Gastrocnemius medialis (tissue), 4 donors: ENCODE data around the gene SLC29A3. TPM values are rescaled to one million over a fixed set of nuclear protein-coding genes. Genes with fewer than 3 reads are reported as not detected.
"Not testable (repeated sequence)": the region's sequence is repeated elsewhere in the genome, so short reads cannot be mapped to it uniquely, and the experiment has no call there.

Experiments
- ATAC-seq, 2 donors: fragments of 150-250 bp; one replicate each; pipeline ENCODE4 v1.9.1; 2016
- DNase-seq, 2 donors: peaks; one replicate each; pipeline ENCODE4 v3.0.0-alpha.2; 2019
- H3K27ac ChIP-seq, 4 donors: fragments of 200-600 bp; sonication (generic); 1 replicate in 1 of 4; 2 replicates in 3 of 4; pipeline ENCODE4 v1.5.1; 2016 to 2018; ENCODE audit warnings: mild to moderate bottlenecking in 2 of 4, moderate library complexity in 1 of 4
- H3K27me3 ChIP-seq, 3 donors: fragments of 200-600 bp; sonication (generic) in 2 of 3; 1 replicate in 1 of 3; 2 replicates in 2 of 3; pipeline versions ENCODE4 v1.5.1 to v1.6.0; 2016 to 2019; ENCODE audit warnings: mild to moderate bottlenecking in 1 of 3, moderate library complexity in 1 of 3
- H3K36me3 ChIP-seq, 2 donors: fragments of 200-600 bp; sonication (generic) in 1 of 2; one replicate each; pipeline ENCODE4 v1.5.1; 2017 to 2018
- H3K4me1 ChIP-seq, 2 donors: fragments of 200-600 bp; sonication (generic) in 1 of 2; one replicate each; pipeline ENCODE4 v1.5.1; 2016 to 2017; ENCODE audit warnings: mild to moderate bottlenecking in 2 of 2
- H3K4me3 ChIP-seq, 4 donors: fragments of 200-600 bp; sonication (generic) in 3 of 4; 1 replicate in 1 of 4; 2 replicates in 3 of 4; pipeline ENCODE4 v1.5.1; 2016 to 2019; ENCODE audit warnings: mild to moderate bottlenecking in 2 of 4
- H3K9me3 ChIP-seq, 3 donors: fragments of 200-600 bp; sonication (generic) in 2 of 3; 1 replicate in 1 of 3; 2 replicates in 2 of 3; pipeline ENCODE4 v1.5.1; 2016 to 2019
- POLR2A ChIP-seq, 2 donors: fragments of 450-650 bp; IDR thresholded peaks; one replicate each; pipeline ENCODE4 v1.6.1; 2017; ENCODE audit warnings: antibody characterized with exemption in 2 of 2, mild to moderate bottlenecking in 2 of 2, moderate library complexity in 2 of 2
- in situ Hi-C, 4 donors: fragments of 200-750 bp; cut with MboI; loops; one replicate each; pipeline versions ENCODE4 v1.15.0 to v1.8.0; 2017; ENCODE audit warnings: low sequenced_read_pairs in 4 of 4
- intact Hi-C: fragments of 100-400 bp; cut with DNase I; formaldehyde crosslinking; loops from one replicate; pipeline ENCODE4 v1.15.1; 2023; ENCODE audit warnings: low total_unique reads
- total RNA-seq, 4 donors: library from RNA; depleted of rRNA; stranded (reverse); fragments of >200 nt; gene quantifications; one replicate each; pipeline versions ENCODE4 v1.1.0 to v1.2.3, GENCODE V29; 2016
- TF ChIP-seq, protein P1 (sequence below), 5 experiments: fragments of 450-650 bp in 3 of 5; fragments of 200-600 bp in 2 of 5; sonication (generic) in 2 of 5; IDR thresholded peaks in 4 of 5; conservative IDR thresholded peaks in 1 of 5; 1 replicate in 4 of 5; 2 replicates in 1 of 5; pipeline ENCODE4 v1.5.1; 2016 to 2019; ENCODE audit warnings: antibody characterized with exemption in 5 of 5, mild to moderate bottlenecking in 3 of 5, moderate library complexity in 3 of 5

The SLC29A3 gene
- total RNA-seq, 4 donors from 2014 or later, result 0.36 to 2.8 (median 2.0) TPM

DNA sequence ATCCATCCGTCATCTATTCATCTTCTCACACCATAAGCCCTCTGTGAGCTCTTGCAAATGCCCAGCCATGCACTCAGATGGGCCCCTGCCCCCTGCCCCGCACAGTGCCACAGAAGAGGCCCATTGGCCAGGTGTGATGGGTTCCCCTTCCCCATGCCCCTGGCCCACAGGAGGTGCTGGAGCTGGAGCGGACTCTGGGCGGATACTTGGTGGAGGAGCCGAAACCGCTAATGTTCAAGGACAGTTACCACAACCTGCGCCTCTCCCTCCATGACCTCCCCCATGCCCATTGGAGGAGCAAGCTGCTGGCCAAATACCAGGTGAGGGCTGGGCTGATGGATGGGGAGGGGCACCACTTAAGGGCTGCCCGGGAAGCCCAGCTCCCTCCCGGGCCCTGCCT is 23.4 kb upstream of the SLC29A3 start:
- H3K27me3 ChIP-seq, result no peaks in the 10 kb centered on the region
- TF ChIP-seq POLR2A (IDR thresholded peaks at IDR 0.05), result no peak
- TF ChIP-seq, protein P1, sequence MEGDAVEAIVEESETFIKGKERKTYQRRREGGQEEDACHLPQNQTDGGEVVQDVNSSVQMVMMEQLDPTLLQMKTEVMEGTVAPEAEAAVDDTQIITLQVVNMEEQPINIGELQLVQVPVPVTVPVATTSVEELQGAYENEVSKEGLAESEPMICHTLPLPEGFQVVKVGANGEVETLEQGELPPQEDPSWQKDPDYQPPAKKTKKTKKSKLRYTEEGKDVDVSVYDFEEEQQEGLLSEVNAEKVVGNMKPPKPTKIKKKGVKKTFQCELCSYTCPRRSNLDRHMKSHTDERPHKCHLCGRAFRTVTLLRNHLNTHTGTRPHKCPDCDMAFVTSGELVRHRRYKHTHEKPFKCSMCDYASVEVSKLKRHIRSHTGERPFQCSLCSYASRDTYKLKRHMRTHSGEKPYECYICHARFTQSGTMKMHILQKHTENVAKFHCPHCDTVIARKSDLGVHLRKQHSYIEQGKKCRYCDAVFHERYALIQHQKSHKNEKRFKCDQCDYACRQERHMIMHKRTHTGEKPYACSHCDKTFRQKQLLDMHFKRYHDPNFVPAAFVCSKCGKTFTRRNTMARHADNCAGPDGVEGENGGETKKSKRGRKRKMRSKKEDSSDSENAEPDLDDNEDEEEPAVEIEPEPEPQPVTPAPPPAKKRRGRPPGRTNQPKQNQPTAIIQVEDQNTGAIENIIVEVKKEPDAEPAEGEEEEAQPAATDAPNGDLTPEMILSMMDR (IDR thresholded peaks at IDR 0.05 in 4 of 5, conservative IDR thresholded peaks at IDR 0.05 in 1 of 5), result no peak
- DNase-seq (no peak), ATAC-seq (no peak)
- H3K27ac ChIP-seq, result no peak overlapping the region
- H3K4me3 ChIP-seq, result no peak overlapping the region
- in situ Hi-C loops (no loop called here), intact Hi-C loops (no loop called here)
- no peaks in the 10 kb centered on the region for H3K9me3 ChIP-seq
- no peaks in the 10 kb centered on the region for H3K36me3 ChIP-seq
- no peaks in the 10 kb centered on the region for H3K4me1 ChIP-seq

DNA sequence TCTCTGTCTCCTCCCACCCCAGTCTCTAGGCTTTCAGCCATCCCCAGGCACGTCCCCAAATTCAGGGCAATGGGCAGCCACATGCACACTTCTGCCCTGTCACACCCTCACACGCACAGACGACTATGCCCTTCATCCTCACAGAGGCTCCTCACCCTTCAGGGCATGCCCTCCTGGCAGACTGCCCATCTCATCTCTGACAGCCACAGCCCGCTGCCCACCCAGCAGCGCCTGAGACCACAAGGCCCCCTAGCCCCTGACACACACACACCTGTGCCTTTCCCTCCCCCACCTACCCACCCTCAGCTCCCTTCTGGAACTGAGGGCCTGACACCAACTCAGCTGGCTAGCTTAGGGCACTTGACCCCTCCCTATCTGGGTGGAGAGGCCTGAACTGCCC is 23.0 kb upstream of the SLC29A3 start:
- Histone ChIP-seq H3K4me3 (no peak overlapping the region), H3K27me3 (no peaks in the 10 kb centered on the region), H3K4me1 (no peaks in the 10 kb centered on the region), H3K9me3 (no peaks in the 10 kb centered on the region), H3K36me3 (no peaks in the 10 kb centered on the region), H3K27ac (no peak overlapping the region)
- intact Hi-C loops, result no loop called here
- in situ Hi-C loops, result no loop called here
- DNase-seq (no peak), ATAC-seq (no peak)
- no peak for TF ChIP-seq POLR2A (IDR thresholded peaks at IDR 0.05)
- TF ChIP-seq, protein P1 (IDR thresholded peaks at IDR 0.05 in 4 of 5, conservative IDR thresholded peaks at IDR 0.05 in 1 of 5), result no peak

DNA sequence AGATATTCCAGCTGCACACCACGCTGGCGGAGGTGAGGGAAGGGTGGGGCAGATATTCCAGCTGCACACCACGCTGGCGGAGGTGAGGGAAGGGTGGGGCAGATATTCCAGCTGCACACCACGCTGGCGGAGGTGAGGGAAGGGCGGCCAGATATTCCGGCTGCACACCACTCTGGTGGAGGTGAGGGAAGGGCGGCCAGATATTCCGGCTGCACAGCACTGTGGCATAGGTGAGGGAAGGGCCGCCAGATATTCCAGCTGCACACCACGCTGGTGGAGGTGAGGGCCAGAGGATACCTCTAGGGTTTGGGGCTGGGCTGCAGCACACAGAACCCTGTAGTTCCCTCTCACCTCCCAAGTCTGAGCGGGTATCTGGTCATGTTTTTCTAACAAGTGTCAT is 22.2 kb upstream of the SLC29A3 start:
- DNase-seq, in situ Hi-C loops: not testable (repeated sequence)

DNA sequence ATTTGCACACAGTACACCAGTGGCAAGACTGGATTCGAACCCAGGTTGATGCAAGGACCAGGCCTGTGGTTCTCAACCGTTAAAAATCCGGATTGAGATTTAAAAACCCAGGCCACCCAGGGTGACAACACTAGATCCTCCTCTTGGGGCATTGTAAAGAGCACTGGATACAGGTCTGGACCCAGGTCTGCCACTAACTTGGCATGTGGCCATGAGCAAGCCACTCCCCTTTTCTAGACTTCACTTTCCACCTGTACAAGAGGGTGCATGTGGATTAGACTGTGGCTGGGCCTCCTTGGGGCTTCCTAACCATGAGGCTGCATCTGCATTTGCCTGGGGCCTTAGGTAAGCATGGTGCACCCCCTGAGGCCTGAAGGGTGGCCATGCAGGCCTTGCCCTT is 21.7 kb upstream of the SLC29A3 start:
- Histone ChIP-seq H3K27ac (no peak overlapping the region), H3K4me1 (no peaks in the 10 kb centered on the region), H3K9me3 (no peaks in the 10 kb centered on the region), H3K27me3 (no peaks in the 10 kb centered on the region), H3K36me3 (no peaks in the 10 kb centered on the region), H3K4me3 (no peak overlapping the region)
- no peak for TF ChIP-seq POLR2A (IDR thresholded peaks at IDR 0.05)
- TF ChIP-seq, protein P1 (IDR thresholded peaks at IDR 0.05 in 4 of 5, conservative IDR thresholded peaks at IDR 0.05 in 1 of 5), result no peak
- in situ Hi-C loops (no loop called here), intact Hi-C loops (no loop called here)
- no peak for DNase-seq
- ATAC-seq, result no peak

More for the DNA sequence above, 22.2 kb upstream of the SLC29A3 start:
- intact Hi-C loops, H3K36me3 ChIP-seq, ATAC-seq, H3K9me3 ChIP-seq, H3K4me3 ChIP-seq, H3K4me1 ChIP-seq, H3K27me3 ChIP-seq, H3K27ac ChIP-seq: not testable (repeated sequence)

DNA sequence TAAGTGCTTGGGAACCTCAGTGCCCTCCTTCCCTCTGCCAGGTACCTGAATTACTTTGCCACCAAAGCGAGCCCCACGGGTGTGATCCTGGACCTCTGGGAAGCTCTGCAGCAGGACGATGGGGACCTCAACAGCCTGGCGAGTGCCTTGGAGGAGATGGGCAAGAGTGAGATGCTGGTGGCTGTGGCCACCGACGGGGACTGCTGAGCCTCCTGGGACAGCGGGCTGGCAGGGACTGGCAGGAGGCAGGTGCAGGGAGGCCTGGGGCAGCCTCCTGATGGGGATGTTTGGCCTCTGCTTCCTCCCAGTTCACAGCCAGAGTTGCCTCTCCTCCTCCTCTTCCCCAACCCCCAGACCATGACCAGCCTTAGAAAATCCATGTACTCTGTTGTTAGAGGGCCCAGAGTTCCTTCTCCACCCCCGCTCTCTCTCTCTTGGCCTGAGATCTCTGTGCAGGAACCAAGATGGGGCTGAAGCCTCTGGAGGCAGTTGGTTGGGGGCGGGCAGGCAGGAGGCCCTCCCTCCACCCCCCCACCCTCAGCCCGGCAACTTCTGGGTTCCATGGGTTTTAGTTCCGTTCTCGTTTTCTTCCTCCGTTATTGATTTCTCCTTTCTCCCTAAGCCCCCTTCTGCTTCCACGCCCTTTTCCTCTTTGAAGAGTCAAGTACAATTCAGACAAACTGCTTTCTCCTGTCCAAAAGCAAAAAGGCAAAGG is 19.8 kb upstream of the SLC29A3 start:
- Histone ChIP-seq H3K27ac (no peak overlapping the region), H3K36me3 (no peaks in the 10 kb centered on the region), H3K4me3 (no peak overlapping the region), H3K9me3 (no peaks in the 10 kb centered on the region), H3K27me3 (no peaks in the 10 kb centered on the region), H3K4me1 (no peaks in the 10 kb centered on the region)
- DNase-seq (no peak), ATAC-seq (no peak)
- TF ChIP-seq POLR2A (IDR thresholded peaks at IDR 0.05), result no peak
- TF ChIP-seq, protein P1 (IDR thresholded peaks at IDR 0.05 in 4 of 5, conservative IDR thresholded peaks at IDR 0.05 in 1 of 5), result no peak
- intact Hi-C loops, result no loop called here
- in situ Hi-C loops, result no loop called here
